CD4-positive, alpha-beta T cell treated with Interleukin-12 subunit alpha and Interleukin-12 subunit beta, for 1 hour (primary cell): Measurements from ENCODE around the gene DGCR6L.
A peak's percentile ranks its signal among the peaks of the same experiment; 100 is the strongest.
"Not testable (repeated sequence)": the region's sequence is repeated elsewhere in the genome, so short reads cannot be mapped to it uniquely, and the experiment has no call there.

Source experiments
- DNase-seq: peaks from one replicate; pipeline ENCODE4 v3.0.0-alpha.2; 2020

DGCR6L gene

DNA sequence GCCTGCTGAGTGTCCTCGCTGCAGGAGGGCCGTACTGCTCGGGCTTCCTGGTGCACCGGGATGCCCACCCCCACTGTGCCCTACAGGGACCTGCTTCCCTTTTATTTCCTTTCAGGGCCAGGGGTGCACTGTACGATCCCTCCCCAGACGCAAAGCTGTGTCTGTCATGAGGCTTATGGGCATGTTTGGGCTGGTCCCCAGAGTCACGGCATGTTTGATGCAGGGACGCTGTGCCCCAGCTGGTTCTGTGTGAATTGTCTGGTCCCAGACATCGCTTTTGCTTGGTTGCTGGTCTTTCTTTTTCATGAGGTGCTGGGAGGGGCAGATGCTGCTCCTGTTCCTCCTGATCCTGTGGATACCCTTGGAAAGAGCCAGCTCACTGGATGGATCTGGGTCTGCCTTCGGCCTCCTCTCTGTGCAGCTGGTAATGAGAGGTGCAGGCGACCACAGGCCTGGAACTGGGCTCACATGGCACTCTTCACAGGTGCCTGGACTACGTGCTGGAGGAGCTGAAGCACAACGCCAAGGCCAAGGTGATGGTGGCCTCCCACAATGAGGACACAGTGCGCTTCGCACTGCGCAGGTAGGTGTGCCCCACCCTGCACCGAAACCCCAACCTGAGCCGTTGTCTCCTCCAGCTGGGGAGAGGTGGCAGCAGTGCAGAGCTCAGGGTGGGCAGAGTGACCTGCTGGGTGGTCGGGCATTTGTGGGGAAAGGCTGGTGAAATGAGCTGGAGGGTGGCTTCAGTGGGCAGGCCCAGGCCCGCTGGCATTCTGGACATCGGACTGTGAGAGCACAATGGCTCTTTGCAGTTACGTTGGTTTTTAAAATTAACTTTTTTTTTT is 10.8 kb downstream of the DGCR6L start:
- not testable (repeated sequence) for DNase-seq

DNA sequence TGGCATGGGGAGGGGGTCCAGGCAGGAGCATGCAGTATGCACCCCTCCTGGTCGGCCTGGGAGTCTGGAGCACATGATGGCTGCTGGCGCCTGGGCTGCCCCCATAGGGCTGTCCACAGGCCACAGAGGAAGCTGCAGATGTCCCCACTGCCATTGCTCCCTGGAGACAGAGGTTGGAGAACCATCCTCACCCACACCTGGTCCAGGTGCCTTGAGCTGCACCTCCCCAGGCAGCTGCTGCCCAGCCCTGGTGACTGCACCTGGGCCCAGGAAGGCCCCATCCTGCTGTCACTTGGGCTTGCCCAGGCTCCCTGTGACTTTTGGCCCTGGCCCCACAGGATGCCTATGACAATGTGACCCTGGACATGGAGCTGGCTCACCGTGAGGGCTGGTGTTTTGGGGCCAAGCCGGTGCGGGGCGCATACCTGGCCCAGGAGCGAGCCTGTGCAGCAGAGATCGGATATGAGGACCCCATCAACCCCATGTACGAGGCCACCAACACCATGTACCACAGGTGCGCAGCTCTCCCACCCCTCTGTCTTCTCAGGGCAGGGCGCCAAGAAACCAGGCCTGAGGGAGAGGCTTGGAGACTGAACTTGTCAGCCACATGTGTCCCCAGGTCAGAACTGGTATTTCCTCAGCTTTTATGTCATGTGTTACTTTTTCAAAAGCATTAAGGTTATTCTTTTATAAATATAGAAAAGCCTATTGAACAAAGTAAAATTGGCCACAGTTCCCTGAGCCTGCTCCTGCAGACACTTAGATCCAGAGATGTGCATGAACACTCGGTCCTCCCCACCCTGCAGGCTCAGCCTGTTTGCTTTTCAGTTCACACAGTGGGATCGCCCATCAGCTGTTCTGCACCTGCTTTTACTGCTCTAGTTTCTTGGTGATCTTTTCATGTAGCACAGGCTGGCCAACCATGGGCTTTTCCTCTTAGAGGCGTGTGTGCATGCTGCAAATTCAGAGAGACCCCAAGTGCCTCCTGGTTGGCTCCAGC is 12.1 kb downstream of the DGCR6L start:
- not testable (repeated sequence) for DNase-seq

DNA sequence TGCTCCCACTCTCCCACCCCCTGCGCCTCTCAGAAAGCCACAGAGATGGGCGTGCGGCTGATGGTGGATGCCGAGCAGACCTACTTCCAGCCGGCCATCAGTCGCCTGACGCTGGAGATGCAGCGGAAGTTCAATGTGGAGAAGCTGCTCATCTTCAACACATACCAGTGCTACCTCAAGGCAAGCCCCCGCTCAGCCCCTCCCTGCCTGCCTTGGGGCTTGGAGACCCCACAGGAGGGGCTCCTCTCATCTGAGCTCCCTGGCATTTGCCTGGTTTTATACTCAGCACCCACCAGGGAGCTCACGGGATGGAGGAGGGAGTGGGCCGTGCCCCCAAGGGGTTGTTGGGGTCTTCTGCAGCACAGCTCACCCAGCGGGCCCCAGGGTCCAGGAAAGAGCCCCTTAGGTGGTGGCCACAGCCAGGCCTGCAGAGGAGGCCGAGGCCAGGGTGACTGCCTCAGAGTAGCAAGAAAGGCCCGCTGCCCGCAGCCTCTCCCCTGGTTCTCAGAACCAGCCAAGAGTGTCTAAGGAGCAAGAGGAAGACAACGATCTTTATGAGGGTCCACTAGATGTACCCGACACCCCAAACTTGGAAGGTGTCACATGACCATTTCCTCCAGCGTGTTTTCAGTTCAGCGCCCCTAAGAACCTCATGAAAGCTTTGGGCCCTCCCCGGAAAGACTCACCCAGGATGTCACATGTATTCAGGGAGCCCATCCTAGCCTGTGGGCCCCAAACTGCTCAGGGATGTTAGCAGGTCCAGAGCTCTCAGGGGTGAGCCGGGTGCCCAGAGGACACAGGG is 13.0 kb downstream of the DGCR6L start:
- DNase-seq, result not testable (repeated sequence)

DNA sequence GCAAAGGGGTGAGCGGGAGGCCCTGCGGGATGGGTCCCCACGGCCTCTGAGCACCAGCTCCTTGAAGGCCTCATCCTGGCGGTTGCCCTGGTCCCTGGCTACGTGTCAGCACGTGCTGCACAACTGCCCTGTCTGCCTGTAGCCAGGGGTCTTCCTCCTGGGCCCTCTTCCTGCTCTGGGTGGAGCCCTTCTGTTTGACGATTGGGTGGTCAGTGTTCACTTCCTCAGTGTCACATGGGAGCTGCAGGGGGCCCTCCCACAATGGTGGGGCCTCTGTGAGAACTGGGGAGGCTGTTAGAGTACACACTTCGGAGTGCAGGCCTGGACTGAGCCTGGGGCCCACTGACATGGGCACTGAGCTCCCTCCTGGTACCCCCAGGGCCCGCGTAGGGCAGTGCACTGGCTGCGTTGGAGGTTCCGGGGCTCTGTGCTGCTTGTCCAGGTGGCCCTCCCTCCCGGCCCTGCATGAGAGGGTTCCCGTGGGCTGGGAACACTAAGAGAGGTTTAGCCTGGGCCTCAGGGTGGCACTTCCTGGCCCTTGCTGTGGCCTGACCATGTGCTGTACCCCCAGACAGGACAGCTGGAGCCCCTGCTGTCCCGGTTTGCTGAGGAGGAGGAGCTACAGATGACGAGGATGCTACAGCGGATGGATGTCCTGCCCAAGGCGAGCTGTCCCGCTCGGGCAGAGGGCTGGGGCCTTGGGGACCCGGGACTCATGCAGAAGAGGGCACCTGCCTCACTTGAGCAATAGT is 13.8 kb downstream of the DGCR6L start:
- no peak for DNase-seq

DNA sequence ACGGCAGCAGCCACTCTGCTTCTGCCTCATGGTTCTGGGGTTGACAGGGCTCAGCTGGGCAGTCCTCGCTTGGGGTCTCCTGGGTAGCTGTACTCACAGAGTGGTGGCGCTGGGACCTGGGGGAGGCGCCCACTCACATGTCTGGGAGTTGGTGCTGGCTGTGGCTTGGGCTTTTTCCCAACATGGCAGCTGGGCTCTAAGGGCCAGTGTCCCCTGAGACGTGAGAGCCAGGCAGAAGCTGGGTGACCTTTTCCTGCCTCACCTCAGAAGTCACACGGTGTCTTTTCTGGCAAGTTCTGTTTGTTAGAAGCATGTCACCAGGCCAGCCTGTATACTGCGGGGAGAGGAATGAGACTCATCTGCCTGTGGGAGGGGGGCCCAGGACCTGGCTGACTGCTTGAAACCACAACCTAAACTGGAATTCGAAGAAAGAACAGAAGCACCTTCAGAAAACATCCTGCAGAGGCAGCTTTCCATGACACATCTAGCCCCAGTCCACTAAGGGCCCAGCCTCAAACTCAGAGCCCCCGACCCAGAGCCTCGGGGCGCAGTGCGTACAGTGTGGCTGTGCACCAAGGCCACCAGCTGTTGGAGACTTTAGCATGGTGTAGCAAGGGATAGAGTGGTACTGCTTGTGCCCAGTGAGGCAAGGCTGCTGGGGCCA is 14.5 kb downstream of the DGCR6L start:
- not testable (repeated sequence) for DNase-seq

DNA sequence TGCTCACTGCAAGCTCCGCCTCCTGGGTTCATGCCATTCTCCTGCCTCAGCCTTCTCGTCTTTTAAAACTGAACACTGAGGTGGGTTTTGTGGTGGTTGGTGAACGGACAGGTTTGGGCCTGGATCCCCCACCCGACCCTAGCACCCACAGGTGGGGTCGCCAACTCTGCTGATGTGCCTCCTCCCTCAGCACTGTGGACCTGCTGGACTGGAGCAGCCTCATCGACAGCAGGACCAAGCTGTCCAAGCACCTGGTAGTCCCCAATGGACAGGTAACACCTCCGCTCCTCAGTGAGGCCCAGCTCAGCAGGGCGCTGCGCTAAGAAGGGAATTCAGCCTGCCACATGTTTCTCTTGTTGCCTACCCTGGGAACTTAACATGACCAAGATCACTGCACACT is 15.2 kb downstream of the DGCR6L start:
- DNase-seq, result no peak

DNA sequence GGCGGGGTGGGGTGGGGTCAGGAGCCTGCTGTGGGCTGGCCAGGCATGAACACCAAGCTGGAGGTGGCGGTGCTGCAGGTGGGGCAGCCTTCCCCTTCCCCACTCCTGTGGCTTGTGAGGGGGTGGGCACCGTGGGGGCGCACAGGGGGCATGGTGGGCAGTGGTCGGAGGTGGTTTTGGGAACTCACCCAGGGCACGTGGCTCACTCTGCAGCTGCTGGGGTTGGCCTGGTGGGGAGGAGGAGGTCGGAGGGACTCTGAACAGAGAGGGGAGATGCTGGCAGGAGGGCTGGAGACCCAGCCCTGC is 16.7 kb downstream of the DGCR6L start:
- DNase-seq, result not testable (repeated sequence)

DNA sequence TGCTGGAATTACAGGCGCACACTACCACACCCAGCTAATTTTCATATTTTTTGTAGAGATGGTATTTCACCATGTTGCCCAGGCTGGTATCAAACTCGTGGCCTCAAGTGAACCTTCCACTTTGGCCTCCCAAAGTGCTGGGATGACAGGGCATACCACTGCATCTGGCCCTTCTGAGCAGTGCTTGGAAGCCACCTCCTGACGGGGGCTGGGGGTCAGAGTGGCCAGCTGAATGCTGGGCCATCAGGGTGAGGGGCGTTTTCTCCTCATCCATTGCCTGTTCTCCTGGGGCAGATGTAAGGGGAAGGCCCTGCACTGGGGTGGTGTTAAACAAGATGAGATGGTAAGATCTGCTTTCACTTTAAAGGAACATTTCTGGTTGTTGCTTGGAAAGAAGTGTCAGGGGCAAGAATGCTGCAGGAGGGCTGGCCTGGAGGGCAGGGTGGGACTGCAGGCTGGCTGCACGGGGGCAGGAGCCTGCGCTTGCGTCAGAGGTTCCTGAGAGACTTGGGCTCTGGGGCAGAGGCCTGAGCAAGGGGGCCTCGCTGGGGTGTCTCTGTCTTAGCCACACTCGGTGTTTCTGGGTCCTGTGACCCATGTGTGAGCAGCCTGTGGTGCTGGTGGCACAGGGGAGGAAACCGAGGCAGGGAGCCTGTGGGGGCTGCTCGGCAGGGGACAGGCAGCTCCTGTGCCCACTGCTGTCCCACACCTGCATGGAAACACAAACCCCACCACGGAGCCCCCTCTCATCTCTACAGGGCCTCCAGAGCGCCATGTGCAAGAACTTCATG is 17.2 kb downstream of the DGCR6L start:
- no peak for DNase-seq

DNA sequence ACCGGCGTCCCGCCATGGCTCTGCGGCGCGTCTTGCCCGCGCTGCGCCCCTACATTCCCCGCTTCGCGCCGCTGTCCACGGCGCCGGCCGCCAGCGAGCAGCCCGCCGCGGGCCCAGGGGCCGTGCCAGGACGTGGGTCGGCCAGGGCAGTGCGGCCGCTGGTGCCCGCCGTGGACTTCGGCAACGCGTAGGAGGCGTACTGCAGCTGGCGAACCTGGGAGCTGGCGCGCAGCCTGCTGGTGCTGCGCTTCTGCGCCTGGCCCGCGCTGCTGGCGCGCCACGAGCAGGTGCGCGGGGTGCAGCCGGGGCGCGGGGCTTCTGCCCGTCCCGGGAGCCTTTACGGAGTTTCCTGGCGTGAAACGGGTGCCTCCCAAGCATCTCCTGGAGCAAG is 20.1 kb downstream of the DGCR6L start:
- no peak for DNase-seq

DNA sequence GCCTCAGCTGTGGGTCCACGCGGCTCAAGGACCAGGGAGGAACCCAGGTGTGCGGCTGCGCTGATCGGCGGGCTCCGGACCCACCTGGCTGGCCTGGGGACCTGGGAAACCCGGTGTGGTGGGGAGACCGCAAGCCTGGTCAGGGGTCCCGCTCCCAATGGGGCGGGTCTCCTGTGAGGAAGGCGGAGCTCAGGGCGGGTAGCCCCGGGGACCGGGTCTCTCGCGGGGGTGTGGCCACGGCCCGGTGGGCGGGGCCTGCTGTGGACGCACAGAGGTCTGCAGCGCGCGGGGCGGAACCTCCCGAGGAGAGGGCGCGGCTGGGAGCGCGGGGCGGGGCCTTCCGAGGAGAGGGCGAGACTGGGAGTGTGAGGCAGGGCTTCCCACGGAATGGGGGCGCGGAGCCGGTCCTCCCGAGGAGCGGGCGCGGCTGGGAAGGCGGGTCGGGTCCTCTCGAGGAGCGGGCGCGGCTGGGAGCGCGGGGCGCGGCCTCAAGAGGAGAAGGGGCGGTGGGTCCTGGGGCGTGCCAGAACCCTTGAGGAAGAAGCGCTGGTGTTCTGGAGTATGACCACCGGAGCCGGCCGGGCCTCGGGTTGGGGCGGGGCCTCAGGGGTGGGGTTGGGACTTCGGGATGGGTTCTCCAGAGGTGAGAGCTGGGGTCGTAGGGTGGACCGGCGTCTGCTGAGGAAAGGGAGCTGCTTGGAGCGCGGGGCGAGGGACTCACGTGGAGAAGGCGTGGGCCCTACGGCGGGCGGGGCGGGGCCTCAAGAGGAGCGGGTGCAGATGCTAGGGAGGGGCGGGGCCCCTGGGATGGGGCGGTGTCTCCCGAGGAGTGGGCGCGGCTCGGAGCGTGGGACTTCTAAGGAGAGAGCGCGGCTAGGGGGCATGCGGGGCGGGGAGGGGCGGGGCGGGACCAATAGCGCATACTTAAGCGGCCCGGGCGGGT is 20.8 kb downstream of the DGCR6L start:
- peak; percentile 95 for DNase-seq

DNA sequence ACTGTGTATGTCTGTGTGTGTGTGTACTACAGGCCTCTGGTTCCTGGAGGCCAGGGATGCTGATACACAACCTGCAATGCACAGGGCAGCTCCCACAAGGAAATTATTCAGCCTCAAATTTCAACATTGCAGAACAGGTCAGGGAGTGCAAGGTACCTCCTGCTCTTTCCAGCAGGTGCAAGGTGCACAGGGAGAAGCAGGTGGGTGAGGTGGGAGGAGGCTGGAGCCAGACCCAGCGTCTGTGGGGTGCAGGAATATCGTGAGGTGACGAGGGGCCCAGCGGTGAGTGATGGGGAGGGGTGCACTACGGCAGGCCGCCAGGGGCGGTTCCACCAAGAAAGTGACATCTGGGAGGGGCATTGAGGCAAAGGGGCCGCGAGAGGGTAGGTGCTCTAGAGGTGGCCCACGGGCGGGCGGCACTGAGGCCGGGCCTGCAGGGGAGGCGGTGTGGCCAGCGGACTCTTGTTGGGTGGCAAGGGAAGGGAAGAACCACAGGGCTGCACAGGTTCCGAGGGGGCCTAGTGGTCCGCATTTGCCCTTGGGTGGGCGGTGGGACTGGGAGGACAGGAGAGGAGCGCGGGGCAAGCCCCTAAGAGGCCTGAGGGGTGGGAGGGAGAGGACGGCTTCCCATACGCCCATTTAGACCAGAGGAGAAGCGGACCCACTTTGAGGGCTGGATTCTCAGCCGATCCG is 21.6 kb downstream of the DGCR6L start:
- DNase-seq, result no peak

DNA sequence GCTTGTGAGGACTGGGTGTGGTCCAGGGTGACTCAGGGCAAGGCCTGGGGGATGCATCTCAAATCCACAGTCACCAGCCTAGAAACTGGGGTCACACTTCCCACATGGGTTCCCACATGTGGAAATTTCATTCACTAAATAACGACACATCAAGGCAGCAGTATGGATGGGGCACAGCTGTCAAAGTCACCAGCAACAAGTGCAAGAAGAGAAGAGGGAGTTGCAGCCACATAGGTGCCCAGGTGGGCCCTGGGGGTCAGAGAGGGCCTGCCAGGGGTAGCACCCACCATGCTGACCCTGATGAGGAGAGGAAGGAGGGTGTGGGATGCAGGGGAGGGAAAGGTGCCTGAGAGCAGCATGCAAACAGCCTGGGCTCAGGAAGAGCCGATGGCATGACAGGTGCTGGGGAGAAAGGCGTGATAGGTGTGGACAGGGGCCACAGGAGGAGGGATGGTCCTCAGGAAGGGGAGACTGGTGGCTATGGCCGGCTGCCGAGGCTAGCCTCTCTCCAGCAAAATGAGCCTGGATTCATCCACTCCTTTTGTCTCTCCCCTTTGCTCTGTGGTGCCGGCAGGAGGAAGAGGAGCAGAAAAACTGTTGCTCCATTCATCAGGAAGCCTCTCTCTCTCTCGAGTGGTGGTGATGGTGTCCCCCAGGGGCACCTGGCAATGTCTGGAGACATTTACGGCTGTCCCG is 22.3 kb downstream of the DGCR6L start:
- no peak for DNase-seq

DNA sequence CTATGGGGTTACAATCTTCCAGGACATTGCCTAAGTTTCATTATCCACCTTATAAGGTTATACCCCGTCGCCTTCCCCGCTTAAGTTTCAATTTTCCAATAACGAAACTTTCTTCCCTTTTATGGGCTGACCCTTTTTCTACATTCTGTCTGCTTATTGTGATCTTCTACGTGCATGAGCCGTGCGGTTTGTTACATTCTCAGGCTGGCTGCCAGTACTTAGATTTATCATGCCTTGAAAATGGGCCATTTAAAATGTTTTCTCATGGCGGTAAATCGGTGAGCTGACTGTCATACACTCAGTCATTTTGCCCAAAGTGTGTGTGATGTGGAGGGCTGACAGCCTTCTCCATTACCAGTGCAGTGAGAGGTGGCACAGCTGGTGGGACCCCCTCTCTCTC is 23.3 kb downstream of the DGCR6L start:
- no peak for DNase-seq

DNA sequence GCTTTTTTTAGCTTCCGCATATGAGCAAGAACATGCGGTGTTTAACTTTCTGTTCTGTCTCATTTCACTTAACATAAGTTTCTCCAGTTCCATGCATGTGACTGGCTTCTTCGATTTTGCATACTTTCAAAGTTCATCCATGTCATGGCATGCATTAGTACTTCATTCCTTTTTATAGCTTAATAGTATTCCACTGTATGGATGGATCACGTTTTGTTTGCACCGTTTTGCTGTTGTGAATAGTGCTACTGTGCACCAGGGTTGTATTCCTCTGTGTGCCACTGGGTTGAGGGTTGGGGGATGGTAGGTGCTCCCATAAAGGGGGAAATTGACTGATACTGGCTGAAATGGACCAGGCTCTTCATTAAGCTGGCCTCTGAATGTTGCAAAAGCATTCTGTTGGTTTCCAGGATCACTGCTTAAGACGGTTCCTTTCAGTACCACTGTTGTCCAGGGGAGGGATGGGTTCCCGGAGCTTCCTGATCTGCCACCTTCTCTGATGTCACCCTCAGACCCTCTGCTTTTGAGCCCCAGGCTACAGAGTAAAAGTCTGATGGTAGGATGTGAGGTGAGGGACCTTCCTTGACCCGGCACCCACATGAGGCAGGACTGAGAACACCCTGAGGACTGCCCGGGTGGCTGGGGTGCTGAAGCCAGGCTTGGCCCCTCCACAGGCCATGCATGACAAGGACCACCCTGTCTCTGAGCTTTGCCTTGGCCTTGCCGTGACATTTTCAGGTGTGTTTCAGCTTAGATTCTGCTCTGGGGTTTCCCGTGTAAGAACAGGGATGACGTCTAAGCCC is 24.4 kb downstream of the DGCR6L start:
- DNase-seq, result no peak

DNA sequence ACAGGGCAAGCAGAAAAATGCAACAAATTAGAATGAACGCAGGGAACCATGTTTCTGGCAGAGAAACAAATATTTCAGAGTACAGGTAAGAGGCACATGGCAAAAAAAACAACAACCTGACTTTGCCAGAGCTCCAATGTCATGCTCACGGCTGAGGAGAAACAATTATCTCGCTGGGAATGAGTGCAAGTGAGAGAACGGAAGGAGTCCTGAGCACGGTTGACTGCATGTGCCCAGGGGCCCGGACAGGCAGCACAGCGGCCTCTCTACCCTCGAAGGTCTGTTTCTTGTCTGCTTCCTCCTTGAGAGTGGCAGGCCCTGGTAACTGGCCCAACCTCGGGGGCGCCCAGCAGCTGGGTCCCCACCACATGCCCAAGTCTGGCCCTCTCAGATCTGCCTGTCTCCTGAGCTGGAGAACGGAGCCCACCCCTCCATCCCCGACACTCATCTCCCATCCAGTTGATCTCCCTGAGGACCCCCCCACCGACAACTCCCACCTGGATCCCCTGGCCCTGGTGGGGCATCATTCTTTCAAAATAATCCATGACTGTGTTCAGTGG is 27.1 kb downstream of the DGCR6L start:
- DNase-seq, result no peak

DNA sequence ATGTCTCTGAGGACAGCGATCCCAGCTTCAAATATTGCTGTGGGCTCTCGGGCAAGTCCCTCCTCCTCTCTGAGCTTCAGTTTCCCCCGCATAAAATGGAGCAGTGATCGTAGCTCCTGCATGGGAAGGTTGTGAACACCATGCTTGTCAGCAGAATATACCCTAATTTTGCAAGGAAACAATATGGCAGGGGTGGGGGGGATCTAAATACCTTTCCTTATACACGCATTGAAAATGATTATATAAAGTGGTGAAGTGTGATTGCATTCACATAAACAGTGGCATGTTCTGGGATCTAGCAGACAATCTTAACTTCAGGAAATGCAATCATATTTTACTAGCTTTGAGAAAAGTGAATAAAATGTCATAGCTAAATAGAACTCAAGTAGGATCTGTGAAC is 27.8 kb downstream of the DGCR6L start:
- no peak for DNase-seq

DNA sequence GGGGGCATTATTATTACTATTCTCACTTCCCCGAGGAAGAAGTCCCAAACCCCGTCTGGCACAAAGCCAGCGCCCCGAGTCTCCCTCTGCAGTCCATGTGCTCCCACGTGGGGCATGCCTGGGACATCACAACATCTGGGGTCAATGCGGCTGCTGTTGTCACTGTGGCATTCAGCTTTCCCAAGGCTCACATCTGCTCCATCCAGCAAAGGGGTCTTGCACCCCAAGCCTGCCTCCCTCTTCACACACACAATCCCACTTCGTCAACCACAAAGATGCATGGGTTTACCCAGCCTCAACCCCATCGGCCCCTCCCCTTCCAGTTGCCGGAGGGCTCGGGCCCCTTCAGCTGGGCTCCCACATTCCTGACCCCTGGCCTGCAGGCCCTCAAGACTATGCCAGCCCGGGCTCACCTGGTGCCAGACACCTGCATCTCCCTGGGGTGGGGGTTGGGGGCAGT is 28.2 kb downstream of the DGCR6L start:
- DNase-seq, result no peak
